B cell (primary cell): ENCODE measurements around the gene RAD50. TPM values are rescaled to one million over a fixed set of nuclear protein-coding genes. Genes with fewer than 3 reads are reported as not detected.

Experiments
- ATAC-seq: fragments of 200-7000 bp; cut with Tn5 transposase; one replicate; pipeline ENCODE4 v1.10.0; 2021; ENCODE audit warnings: low read depth, mild to moderate bottlenecking, moderate number of reproducible peaks, moderate library complexity
- CTCF ChIA-PET: fragments of 350-600 bp; sonication (Branson Sonifier 250); formaldehyde crosslinking; loops from one replicate; lab custom pipeline; 2021; ENCODE audit warnings: antibody characterized with exemption, inconsistent platforms; lab: Charles Lee
- POLR2A ChIA-PET: fragments of 350-600 bp; sonication (Branson Sonifier 250); formaldehyde crosslinking; loops from one replicate; lab custom pipeline; 2021; ENCODE audit warnings: antibody characterized with exemption; lab: Charles Lee
- DNase-seq: peaks from one replicate; pipeline ENCODE4 v3.0.0; 2013
- H2AFZ ChIP-seq: 2 replicates; pipeline ENCODE4 v1.6.1; 2012; ENCODE audit warnings: mild to moderate bottlenecking, low read depth, low read length; ENCODE audit not compliant: insufficient read depth, poor library complexity, severe bottlenecking
- H3K27ac ChIP-seq, 2 donors: 1 replicate in 1 of 2; 2 replicates in 1 of 2; pipeline ENCODE4 v1.5.1; 2012 to 2013; ENCODE audit warnings: low read length in 2 of 2, mild to moderate bottlenecking in 2 of 2, moderate library complexity in 1 of 2
- H3K27me3 ChIP-seq, 4 experiments: fragments of 200-600 bp in 1 of 4; sonication (generic) in 1 of 4; replicated peaks in 1 of 4; 1 replicate in 2 of 4; 2 replicates in 2 of 4; pipeline versions ENCODE4 v1.6.1 to v1.7.0; 2013 to 2016; ENCODE audit warnings: low read length in 3 of 4, mild to moderate bottlenecking in 2 of 4, mixed read lengths in 1 of 4, moderate library complexity in 1 of 4; ENCODE audit not compliant: insufficient read depth in 4 of 4, control insufficient read depth in 3 of 4; ENCODE audit errors: control extremely low read depth in 1 of 4
- H3K36me3 ChIP-seq, 2 experiments: replicated peaks in 1 of 2; 1 replicate in 1 of 2; 2 replicates in 1 of 2; pipeline versions ENCODE4 v1.6.1 to v1.7.1; 2013; ENCODE audit warnings: low read length in 1 of 2; ENCODE audit not compliant: insufficient read depth in 2 of 2, control insufficient read depth in 1 of 2; ENCODE audit errors: control extremely low read depth in 1 of 2, extremely low read depth in 1 of 2
- H3K4me1 ChIP-seq, 2 donors: fragments of 200-600 bp in 1 of 2; sonication (generic) in 1 of 2; 1 replicate in 1 of 2; 2 replicates in 1 of 2; pipeline versions ENCODE4 v1.5.1 to v1.6.1; 2013 to 2017; ENCODE audit warnings: low read length in 2 of 2; ENCODE audit not compliant: control insufficient read depth in 2 of 2, insufficient read depth in 2 of 2
- H3K4me2 ChIP-seq: replicated peaks from 2 replicates; pipeline ENCODE3; 2012; ENCODE audit warnings: mild to moderate bottlenecking, low read depth, low read length; ENCODE audit not compliant: poor library complexity, severe bottlenecking
- H3K4me3 ChIP-seq, 5 experiments: fragments of 200-600 bp in 1 of 5; sonication (generic) in 1 of 5; 1 replicate in 3 of 5; 2 replicates in 2 of 5; pipeline versions ENCODE4 v1.5.1 to v1.7.0; 2011 to 2016; ENCODE audit warnings: low read length in 4 of 5, mild to moderate bottlenecking in 4 of 5, low read depth in 2 of 5, control low read depth in 1 of 5, moderate library complexity in 1 of 5; ENCODE audit not compliant: insufficient read depth in 1 of 5; ENCODE audit errors: control extremely low read depth in 1 of 5, extremely low read depth in 1 of 5
- H3K79me2 ChIP-seq: fragments of 200-600 bp; sonication (generic); one replicate; pipeline ENCODE4 v1.6.0; 2016; ENCODE audit warnings: low read length; ENCODE audit not compliant: control insufficient read depth, insufficient read depth
- H3K9ac ChIP-seq: fragments of 200-600 bp; sonication (generic); 2 replicates; pipeline ENCODE4 v1.6.1; 2017; ENCODE audit warnings: mild to moderate bottlenecking, low read length, moderate library complexity
- H3K9me3 ChIP-seq, 3 donors: one replicate each; pipeline versions ENCODE4 v1.6.1 to v1.7.1; 2013; ENCODE audit warnings: low read length in 2 of 3; ENCODE audit not compliant: control insufficient read depth in 2 of 3, insufficient read depth in 1 of 3; ENCODE audit errors: control extremely low read depth in 1 of 3
- H4K20me1 ChIP-seq: 2 replicates; pipeline ENCODE4 v1.6.0; 2012; ENCODE audit warnings: mild to moderate bottlenecking, low read length; ENCODE audit not compliant: insufficient read depth, control insufficient read depth, poor library complexity, severe bottlenecking
- H3K27ac Mint-ChIP-seq: one replicate; pipeline ENCODE4 v1.8.0; 2021; ENCODE audit warnings: mixed read lengths
- H3K27me3 Mint-ChIP-seq: one replicate; pipeline ENCODE4 v1.8.0; 2021; ENCODE audit warnings: mixed read lengths
- H3K4me1 Mint-ChIP-seq: one replicate; pipeline ENCODE4 v1.8.0; 2021; ENCODE audit warnings: mixed read lengths
- H3K4me3 Mint-ChIP-seq: one replicate; pipeline ENCODE4 v1.8.0; 2021; ENCODE audit warnings: mixed read lengths
- H3K9me3 Mint-ChIP-seq: one replicate; pipeline ENCODE4 v1.8.0; 2022; ENCODE audit warnings: mixed read lengths; ENCODE audit not compliant: insufficient read depth
- CTCF ChIP-seq: fragments of 200-600 bp; IDR thresholded peaks from one replicate; pipeline ENCODE4 v1.8.0; 2022; ENCODE audit warnings: antibody characterized with exemption, mild to moderate bottlenecking
- EZH2 ChIP-seq: IDR thresholded peaks from 2 replicates; pipeline ENCODE4 v1.6.1; 2012; ENCODE audit warnings: borderline replicate concordance, low read depth, mild to moderate bottlenecking, moderate library complexity, low read length; ENCODE audit not compliant: insufficient read depth, poor library complexity, severe bottlenecking
- WGBS: methylation state at CpG from one replicate; pipeline ENCODE4 v1.1.5; 2013; ENCODE audit warnings: missing lambda C conversion rate; ENCODE audit not compliant: insufficient coverage; 5-methylcytosine and 5-hydroxymethylcytosine counted together
- intact Hi-C: fragments of 100-400 bp; cut with micrococcal nuclease; formaldehyde crosslinking; loops from one replicate; pipeline ENCODE4 v1.10.0; 2022
- polyA plus RNA-seq: library from polyadenylated mRNA; depleted of rRNA; stranded (reverse); fragments of >200 nt; gene quantifications from 2 replicates; pipeline ENCODE4 v1.2.3, GENCODE V29; 2012
- total RNA-seq, 2 donors: library from RNA; stranded (reverse); fragments of 120-200 nt in 1 of 2; gene quantifications; 1 replicate in 1 of 2; 2 replicates in 1 of 2; pipeline versions ENCODE4 v1.2.3 to v1.2.4, GENCODE V29; 2013 to 2022

Gene RAD50
- total and polyA plus RNA-seq, 2 donors (not counting 1 experiment from before 2014, with no cell fraction given) = 11.2 to 32.7 TPM

- H3K4me1 Mint-ChIP-seq = no peaks in the 10 kb centered on the region
- peaks cover 7% of the 10 kb centered on the region for H3K9me3 Mint-ChIP-seq
- H3K27ac Mint-ChIP-seq = no peak overlapping the region
- H3K9ac ChIP-seq = no peak overlapping the region
- peaks cover 0 to 16% (median 11%) of the 10 kb centered on the region in 3 donors for H3K9me3 ChIP-seq
- H3K27me3 ChIP-seq = no peaks in the 10 kb centered on the region
- intact Hi-C loops = no loop called here
- no peak overlapping the region for H3K4me3 Mint-ChIP-seq
- no peak overlapping the region for H2AFZ ChIP-seq
- CTCF ChIA-PET = no interaction called here
- POLR2A ChIA-PET = no interaction called here
- H3K4me3 ChIP-seq = no peak overlapping the region
- DNase-seq (no peak), ATAC-seq (no peak)
- no peaks in the 10 kb centered on the region for H3K27me3 Mint-ChIP-seq
- no peaks in the 10 kb centered on the region for H3K79me2 ChIP-seq
- no peak overlapping the region for H3K27ac ChIP-seq
- H4K20me1 ChIP-seq = no peaks in the 10 kb centered on the region
- peaks cover 10 to 33% of the 10 kb centered on the region in 2 experiments for H3K36me3 ChIP-seq
- no peak for TF ChIP-seq CTCF
- TF ChIP-seq EZH2 = no peak
- no peaks in the 10 kb centered on the region for H3K4me1 ChIP-seq
- H3K4me2 ChIP-seq = no peak overlapping the region
These were observed 87.4 kb downstream of the RAD50 start for GRCh38 chr5:132644177-132644576.

- Mint-ChIP-seq H3K4me1 (no peaks in the 10 kb centered on the region), H3K27me3 (peaks cover under 1% of the 10 kb centered on the region), H3K9me3 (peaks cover 9% of the 10 kb centered on the region), H3K27ac (no peak overlapping the region), H3K4me3 (no peak overlapping the region)
- Histone ChIP-seq H4K20me1 (no peaks in the 10 kb centered on the region), H3K27ac (no peak overlapping the region), H3K79me2 (no peaks in the 10 kb centered on the region), H3K9ac (no peak overlapping the region), H3K4me1 (no peaks in the 10 kb centered on the region), H3K27me3 (no peaks in the 10 kb centered on the region), H2AFZ (no peak overlapping the region), H3K36me3 (peaks cover 2 to 13% of the 10 kb centered on the region in 2 experiments), H3K4me2 (no peak overlapping the region), H3K4me3 (no peak overlapping the region), H3K9me3 (peaks cover 0 to 17% (median 16%) of the 10 kb centered on the region in 3 donors)
- ChIA-PET CTCF (no interaction called here), POLR2A (interaction anchor here (0.6 kb wide), 1 partner anchor 37 kb away, joined by 7 read pairs; no protein-coding TSS in a partner anchor)
- DNase-seq (no peak), ATAC-seq (no peak)
- WGBS = 97% methylated on average over 7 of the region's 11 CpGs
- intact Hi-C loops = no loop called here
- TF ChIP-seq CTCF (no peak), EZH2 (no peak)
These were observed 89.9 kb downstream of the RAD50 start for GRCh38 chr5:132646583-132647266.
